GM21529 (cell line): ENCODE results near the gene CRYBA1.
"Not testable (repeated sequence)": the region's sequence is repeated elsewhere in the genome, so short reads cannot be mapped to it uniquely, and the experiment has no call there.

Experiments used
- ATAC-seq: cut with Tn5 transposase; IDR thresholded peaks from one replicate; pipeline ENCODE4 v1.9.1; 2021; ENCODE audit not compliant: unreplicated experiment

CRYBA1 gene

GRCh38 chr17:29237476-29238132 lies 9.1 kb upstream of the CRYBA1 start:
- no peak for ATAC-seq

GRCh38 chr17:29238133-29238850 lies 8.4 kb upstream of the CRYBA1 start:
- no peak for ATAC-seq

GRCh38 chr17:29240477-29240876 lies 6.2 kb upstream of the CRYBA1 start:
- ATAC-seq, result no peak

GRCh38 chr17:29240968-29241963 lies 5.4 kb upstream of the CRYBA1 start:
- ATAC-seq, result no peak

GRCh38 chr17:29242051-29242450 lies 4.6 kb upstream of the CRYBA1 start:
- ATAC-seq, result no peak

- ATAC-seq, result no peak
Observed at GRCh38 chr17:29242790-29243189, 3.9 kb upstream of the CRYBA1 start.

- ATAC-seq, result no peak
Observed at GRCh38 chr17:29243792-29244191, 2.9 kb upstream of the CRYBA1 start.

GRCh38 chr17:29245401-29245800 lies 1.3 kb upstream of the CRYBA1 start:
- no peak for ATAC-seq

GRCh38 chr17:29247219-29247618 lies 560 bp downstream of the CRYBA1 start:
- no peak for ATAC-seq

- ATAC-seq, result no peak
Observed at GRCh38 chr17:29248845-29249244, 2.2 kb downstream of the CRYBA1 start.

- ATAC-seq, result no peak
Observed at GRCh38 chr17:29250666-29251065, 4.0 kb downstream of the CRYBA1 start.

- ATAC-seq, result no peak
Observed at GRCh38 chr17:29251184-29251583, 4.5 kb downstream of the CRYBA1 start.

- ATAC-seq, result no peak
Observed at GRCh38 chr17:29252101-29252791, 5.6 kb downstream of the CRYBA1 start.

- no peak for ATAC-seq
Observed at GRCh38 chr17:29253037-29253436, 6.4 kb downstream of the CRYBA1 start.

- ATAC-seq, result no peak
Observed at GRCh38 chr17:29255926-29256522, 9.4 kb downstream of the CRYBA1 start.

- ATAC-seq, result no peak
Observed at GRCh38 chr17:29256735-29257466, 10.2 kb downstream of the CRYBA1 start.

- no peak for ATAC-seq
Observed at GRCh38 chr17:29257756-29258155, 11.1 kb downstream of the CRYBA1 start.

- ATAC-seq, result no peak
Observed at GRCh38 chr17:29263916-29264315, 17.3 kb downstream of the CRYBA1 start.

- not testable (repeated sequence) for ATAC-seq
Observed at GRCh38 chr17:29271980-29272379, 25.3 kb downstream of the CRYBA1 start.

- ATAC-seq, result no peak
Observed at GRCh38 chr17:29273924-29274323, 27.3 kb downstream of the CRYBA1 start.
